Glutamatergic neuron (in vitro differentiated cells): Measurements from ENCODE around the gene BECN2. TPM values are rescaled to one million over a fixed set of nuclear protein-coding genes. Genes with fewer than 3 reads are reported as not detected.

Experiments used
- DNase-seq: peaks from one replicate; pipeline ENCODE4 v3.0.0; 2022
- H3K27ac Mint-ChIP-seq: one replicate; pipeline ENCODE4 v1.8.0; 2020; ENCODE audit warnings: mild to moderate bottlenecking, mixed read lengths, inconsistent platforms; ENCODE audit not compliant: unreplicated experiment
- H3K27me3 Mint-ChIP-seq: one replicate; pipeline ENCODE4 v1.8.0; 2020; ENCODE audit warnings: mild to moderate bottlenecking, moderate library complexity, mixed read lengths, inconsistent platforms; ENCODE audit not compliant: unreplicated experiment
- H3K36me3 Mint-ChIP-seq: one replicate; pipeline ENCODE4 v1.8.0; 2020; ENCODE audit warnings: mild to moderate bottlenecking, mixed read lengths, inconsistent platforms; ENCODE audit not compliant: unreplicated experiment
- H3K4me1 Mint-ChIP-seq: one replicate; pipeline ENCODE4 v1.8.0; 2020; ENCODE audit warnings: mild to moderate bottlenecking, low read depth, mixed read lengths, inconsistent platforms; ENCODE audit not compliant: unreplicated experiment
- H3K4me3 Mint-ChIP-seq: one replicate; pipeline ENCODE4 v1.8.0; 2020; ENCODE audit warnings: mild to moderate bottlenecking, mixed read lengths, inconsistent platforms; ENCODE audit not compliant: unreplicated experiment
- H3K9me3 Mint-ChIP-seq: one replicate; pipeline ENCODE4 v1.8.0; 2020; ENCODE audit warnings: mild to moderate bottlenecking, moderate library complexity, mixed read lengths, inconsistent platforms; ENCODE audit not compliant: unreplicated experiment
- CTCF ChIP-seq: fragments of 200-600 bp; sonication (generic); IDR thresholded peaks from one replicate; pipeline ENCODE4 v1.5.0; 2021; ENCODE audit not compliant: partially characterized antibody, unreplicated experiment
- total RNA-seq: library from RNA; stranded (reverse); fragmentation: NEBNext Ultra II Directional; extraction: Animal tissue kit (Norgen Biotek cat#: 25700); gene quantifications from one replicate; pipeline ENCODE4 v1.2.1, GENCODE V29; 2021; ENCODE audit not compliant: unreplicated experiment

The BECN2 gene
- total RNA-seq, 1 donor from 2014 or later, result not detected

GRCh38 chr1:241924080-241924808 is 33.3 kb upstream of the BECN2 start:
- Mint-ChIP-seq H3K27ac (no peak overlapping the region), H3K27me3 (no peaks in the 10 kb centered on the region), H3K4me3 (no peak overlapping the region), H3K9me3 (peaks cover 2% of the 10 kb centered on the region), H3K36me3 (peaks cover 3% of the 10 kb centered on the region), H3K4me1 (peaks cover 3% of the 10 kb centered on the region)
- no peak for DNase-seq
- no peak for TF ChIP-seq CTCF

GRCh38 chr1:241926141-241926540 is 31.4 kb upstream of the BECN2 start:
- no peak for DNase-seq
- Mint-ChIP-seq H3K4me3 (no peak overlapping the region), H3K36me3 (peaks cover 3% of the 10 kb centered on the region), H3K4me1 (peaks cover 3% of the 10 kb centered on the region), H3K27ac (no peak overlapping the region), H3K9me3 (peaks cover 1% of the 10 kb centered on the region), H3K27me3 (no peaks in the 10 kb centered on the region)
- no peak for TF ChIP-seq CTCF

GRCh38 chr1:241927321-241927720 is 30.2 kb upstream of the BECN2 start:
- H3K36me3 Mint-ChIP-seq, result peaks cover 3% of the 10 kb centered on the region
- peaks cover 3% of the 10 kb centered on the region for H3K4me1 Mint-ChIP-seq
- no peak overlapping the region for H3K27ac Mint-ChIP-seq
- no peak for DNase-seq
- H3K4me3 Mint-ChIP-seq, result no peak overlapping the region
- H3K27me3 Mint-ChIP-seq, result no peaks in the 10 kb centered on the region
- no peak for TF ChIP-seq CTCF
- H3K9me3 Mint-ChIP-seq, result no peaks in the 10 kb centered on the region

GRCh38 chr1:241932845-241933244 is 24.7 kb upstream of the BECN2 start:
- no peak overlapping the region for H3K27ac Mint-ChIP-seq

More at GRCh38 chr1:241932845-241933244, 24.7 kb upstream of the BECN2 start:
- no peak for TF ChIP-seq CTCF
- Mint-ChIP-seq H3K9me3 (no peaks in the 10 kb centered on the region), H3K36me3 (no peaks in the 10 kb centered on the region), H3K4me3 (no peak overlapping the region), H3K4me1 (no peaks in the 10 kb centered on the region), H3K27me3 (no peaks in the 10 kb centered on the region)
- no peak for DNase-seq
